ENCODE measurements around the gene GPN2.
A peak's percentile ranks its signal among the peaks of the same experiment; 100 is the strongest.

The GPN2 gene

DNA sequence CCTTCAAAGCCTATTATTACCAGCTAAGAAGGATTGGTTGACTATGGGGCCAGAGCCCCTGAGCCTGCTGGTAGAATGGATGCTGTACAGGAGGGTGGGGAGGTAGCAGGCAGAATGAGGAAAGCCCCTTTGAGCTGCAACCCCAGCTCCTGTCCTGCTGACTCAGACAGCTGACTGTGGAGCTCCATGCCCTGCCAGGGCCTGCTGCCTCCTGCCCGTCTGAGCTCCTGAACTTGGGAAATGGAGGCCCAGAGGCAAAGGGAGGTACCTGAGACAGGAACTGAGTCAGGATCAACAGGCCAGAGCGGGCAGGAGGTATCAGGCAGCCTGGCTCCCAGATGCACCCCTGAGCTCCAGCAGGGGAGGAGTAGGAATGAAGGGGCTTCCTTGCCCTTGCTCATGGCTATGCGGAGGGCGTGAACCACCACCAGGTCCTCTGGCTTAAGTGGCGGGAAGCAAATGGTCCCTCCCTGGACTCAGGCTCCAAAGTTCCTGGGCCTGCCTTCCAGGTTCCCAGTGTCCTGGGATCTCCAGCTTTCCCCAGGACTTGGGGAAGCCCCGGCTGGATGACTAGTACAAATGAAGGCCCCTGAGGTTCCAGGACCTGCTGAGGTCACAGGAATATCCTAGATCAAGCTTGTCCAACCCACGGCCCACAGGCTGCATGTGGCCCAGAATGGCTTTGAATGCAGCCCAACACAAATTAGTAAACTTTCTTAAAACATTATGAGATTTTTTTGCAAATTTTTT lies 31.0 kb downstream of the GPN2 start:
- TF ChIP-seq, protein P1, sequence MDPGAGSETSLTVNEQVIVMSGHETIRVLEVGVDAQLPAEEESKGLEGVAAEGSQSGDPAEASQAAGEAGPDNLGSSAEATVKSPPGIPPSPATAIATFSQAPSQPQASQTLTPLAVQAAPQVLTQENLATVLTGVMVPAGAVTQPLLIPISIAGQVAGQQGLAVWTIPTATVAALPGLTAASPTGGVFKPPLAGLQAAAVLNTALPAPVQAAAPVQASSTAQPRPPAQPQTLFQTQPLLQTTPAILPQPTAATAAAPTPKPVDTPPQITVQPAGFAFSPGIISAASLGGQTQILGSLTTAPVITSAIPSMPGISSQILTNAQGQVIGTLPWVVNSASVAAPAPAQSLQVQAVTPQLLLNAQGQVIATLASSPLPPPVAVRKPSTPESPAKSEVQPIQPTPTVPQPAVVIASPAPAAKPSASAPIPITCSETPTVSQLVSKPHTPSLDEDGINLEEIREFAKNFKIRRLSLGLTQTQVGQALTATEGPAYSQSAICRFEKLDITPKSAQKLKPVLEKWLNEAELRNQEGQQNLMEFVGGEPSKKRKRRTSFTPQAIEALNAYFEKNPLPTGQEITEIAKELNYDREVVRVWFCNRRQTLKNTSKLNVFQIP (CRISPR knock-in tag; IDR thresholded peaks at IDR 0.05; ENCODE audit: borderline replicate concordance, low read depth), result no peak
- TF ChIP-seq SNAI2 (CRISPR knock-in tag; IDR thresholded peaks at IDR 0.05) (no peak), ZC3H10 (CRISPR knock-in tag; IDR thresholded peaks at IDR 0.05) (no peak), ZFP3 (CRISPR knock-in tag; IDR thresholded peaks at IDR 0.05) (no peak), OSR1 (CRISPR knock-in tag; IDR thresholded peaks at IDR 0.05) (no peak), ARNTL (CRISPR knock-in tag; IDR thresholded peaks at IDR 0.05; ENCODE audit: borderline replicate concordance, low read depth) (no peak), ZNF8 (CRISPR knock-in tag; IDR thresholded peaks at IDR 0.05) (no peak)
- TF ChIP-seq, protein P2, sequence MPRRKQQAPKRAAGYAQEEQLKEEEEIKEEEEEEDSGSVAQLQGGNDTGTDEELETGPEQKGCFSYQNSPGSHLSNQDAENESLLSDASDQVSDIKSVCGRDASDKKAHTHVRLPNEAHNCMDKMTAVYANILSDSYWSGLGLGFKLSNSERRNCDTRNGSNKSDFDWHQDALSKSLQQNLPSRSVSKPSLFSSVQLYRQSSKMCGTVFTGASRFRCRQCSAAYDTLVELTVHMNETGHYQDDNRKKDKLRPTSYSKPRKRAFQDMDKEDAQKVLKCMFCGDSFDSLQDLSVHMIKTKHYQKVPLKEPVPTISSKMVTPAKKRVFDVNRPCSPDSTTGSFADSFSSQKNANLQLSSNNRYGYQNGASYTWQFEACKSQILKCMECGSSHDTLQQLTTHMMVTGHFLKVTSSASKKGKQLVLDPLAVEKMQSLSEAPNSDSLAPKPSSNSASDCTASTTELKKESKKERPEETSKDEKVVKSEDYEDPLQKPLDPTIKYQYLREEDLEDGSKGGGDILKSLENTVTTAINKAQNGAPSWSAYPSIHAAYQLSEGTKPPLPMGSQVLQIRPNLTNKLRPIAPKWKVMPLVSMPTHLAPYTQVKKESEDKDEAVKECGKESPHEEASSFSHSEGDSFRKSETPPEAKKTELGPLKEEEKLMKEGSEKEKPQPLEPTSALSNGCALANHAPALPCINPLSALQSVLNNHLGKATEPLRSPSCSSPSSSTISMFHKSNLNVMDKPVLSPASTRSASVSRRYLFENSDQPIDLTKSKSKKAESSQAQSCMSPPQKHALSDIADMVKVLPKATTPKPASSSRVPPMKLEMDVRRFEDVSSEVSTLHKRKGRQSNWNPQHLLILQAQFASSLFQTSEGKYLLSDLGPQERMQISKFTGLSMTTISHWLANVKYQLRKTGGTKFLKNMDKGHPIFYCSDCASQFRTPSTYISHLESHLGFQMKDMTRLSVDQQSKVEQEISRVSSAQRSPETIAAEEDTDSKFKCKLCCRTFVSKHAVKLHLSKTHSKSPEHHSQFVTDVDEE (CRISPR knock-in tag; IDR thresholded peaks at IDR 0.05), result no peak
- TF ChIP-seq, protein P3, sequence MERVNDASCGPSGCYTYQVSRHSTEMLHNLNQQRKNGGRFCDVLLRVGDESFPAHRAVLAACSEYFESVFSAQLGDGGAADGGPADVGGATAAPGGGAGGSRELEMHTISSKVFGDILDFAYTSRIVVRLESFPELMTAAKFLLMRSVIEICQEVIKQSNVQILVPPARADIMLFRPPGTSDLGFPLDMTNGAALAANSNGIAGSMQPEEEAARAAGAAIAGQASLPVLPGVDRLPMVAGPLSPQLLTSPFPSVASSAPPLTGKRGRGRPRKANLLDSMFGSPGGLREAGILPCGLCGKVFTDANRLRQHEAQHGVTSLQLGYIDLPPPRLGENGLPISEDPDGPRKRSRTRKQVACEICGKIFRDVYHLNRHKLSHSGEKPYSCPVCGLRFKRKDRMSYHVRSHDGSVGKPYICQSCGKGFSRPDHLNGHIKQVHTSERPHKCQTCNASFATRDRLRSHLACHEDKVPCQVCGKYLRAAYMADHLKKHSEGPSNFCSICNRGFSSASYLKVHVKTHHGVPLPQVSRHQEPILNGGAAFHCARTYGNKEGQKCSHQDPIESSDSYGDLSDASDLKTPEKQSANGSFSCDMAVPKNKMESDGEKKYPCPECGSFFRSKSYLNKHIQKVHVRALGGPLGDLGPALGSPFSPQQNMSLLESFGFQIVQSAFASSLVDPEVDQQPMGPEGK (CRISPR knock-in tag; IDR thresholded peaks at IDR 0.05; ENCODE audit: borderline replicate concordance), result no peak
- no peak for ATAC-seq

DNA sequence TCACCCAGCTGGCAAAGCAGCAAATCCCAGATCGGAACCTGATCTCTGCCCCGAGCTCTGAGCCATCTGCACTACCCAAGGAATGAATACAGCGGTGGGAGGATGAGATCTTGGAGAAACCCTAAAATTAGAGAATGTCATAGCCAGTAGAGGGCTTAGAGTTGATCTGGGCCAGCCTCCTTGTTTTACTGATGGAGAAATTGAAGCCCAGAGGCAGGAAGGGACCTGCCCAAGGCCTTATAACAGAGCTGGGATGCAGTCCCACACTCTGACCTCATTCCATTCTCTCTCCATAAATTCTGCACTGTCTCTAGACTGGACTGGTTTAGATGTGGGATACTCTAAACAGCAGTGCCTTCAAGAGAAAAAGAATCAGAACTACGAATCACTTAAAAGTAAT lies 31.9 kb downstream of the GPN2 start:
- ATAC-seq, result peak; percentile 24
- TF ChIP-seq ZC3H10 (CRISPR knock-in tag; IDR thresholded peaks at IDR 0.05), result no peak

DNA sequence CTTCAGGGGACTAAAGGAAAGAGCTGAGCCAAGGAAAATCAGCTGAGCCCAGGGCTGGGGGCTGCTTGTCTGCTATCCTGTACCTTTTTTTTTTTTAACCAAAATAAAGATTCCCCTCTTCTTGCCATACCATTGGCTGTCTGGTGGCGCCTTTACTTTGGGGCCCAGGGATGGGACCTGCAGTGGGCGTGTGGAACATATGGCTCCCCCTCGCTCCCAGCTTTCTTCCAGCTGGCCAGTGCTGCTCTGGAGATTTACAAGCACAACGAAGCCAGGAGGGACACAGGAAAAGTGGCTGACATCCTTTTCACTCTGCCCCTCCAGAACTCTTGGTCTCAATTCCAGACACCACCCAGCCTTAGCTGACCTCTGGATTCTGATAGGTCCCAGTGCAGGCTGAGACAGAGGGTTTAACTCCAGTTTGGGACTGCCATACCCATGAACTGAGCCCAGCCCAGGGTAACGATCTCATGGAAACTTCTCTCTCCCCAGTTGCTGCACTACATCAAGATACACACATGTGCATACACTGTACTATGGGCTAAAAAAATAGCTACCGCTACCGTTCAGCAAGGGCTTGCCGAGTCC lies 32.5 kb downstream of the GPN2 start:
- no peak for ATAC-seq
- TF ChIP-seq ZNF70 (CRISPR knock-in tag; IDR thresholded peaks at IDR 0.05), result no peak
- TF ChIP-seq BACH2 (CRISPR knock-in tag; IDR thresholded peaks at IDR 0.05; ENCODE audit: borderline replicate concordance), result no peak
- no peak for TF ChIP-seq ZFP30 (CRISPR knock-in tag; IDR thresholded peaks at IDR 0.05)
- TF ChIP-seq ARNTL (CRISPR knock-in tag; IDR thresholded peaks at IDR 0.05; ENCODE audit: borderline replicate concordance, low read depth), result no peak
- no peak for TF ChIP-seq SNAI2 (CRISPR knock-in tag; IDR thresholded peaks at IDR 0.05)
- no peak for TF ChIP-seq RARB (CRISPR knock-in tag; IDR thresholded peaks at IDR 0.05)

DNA sequence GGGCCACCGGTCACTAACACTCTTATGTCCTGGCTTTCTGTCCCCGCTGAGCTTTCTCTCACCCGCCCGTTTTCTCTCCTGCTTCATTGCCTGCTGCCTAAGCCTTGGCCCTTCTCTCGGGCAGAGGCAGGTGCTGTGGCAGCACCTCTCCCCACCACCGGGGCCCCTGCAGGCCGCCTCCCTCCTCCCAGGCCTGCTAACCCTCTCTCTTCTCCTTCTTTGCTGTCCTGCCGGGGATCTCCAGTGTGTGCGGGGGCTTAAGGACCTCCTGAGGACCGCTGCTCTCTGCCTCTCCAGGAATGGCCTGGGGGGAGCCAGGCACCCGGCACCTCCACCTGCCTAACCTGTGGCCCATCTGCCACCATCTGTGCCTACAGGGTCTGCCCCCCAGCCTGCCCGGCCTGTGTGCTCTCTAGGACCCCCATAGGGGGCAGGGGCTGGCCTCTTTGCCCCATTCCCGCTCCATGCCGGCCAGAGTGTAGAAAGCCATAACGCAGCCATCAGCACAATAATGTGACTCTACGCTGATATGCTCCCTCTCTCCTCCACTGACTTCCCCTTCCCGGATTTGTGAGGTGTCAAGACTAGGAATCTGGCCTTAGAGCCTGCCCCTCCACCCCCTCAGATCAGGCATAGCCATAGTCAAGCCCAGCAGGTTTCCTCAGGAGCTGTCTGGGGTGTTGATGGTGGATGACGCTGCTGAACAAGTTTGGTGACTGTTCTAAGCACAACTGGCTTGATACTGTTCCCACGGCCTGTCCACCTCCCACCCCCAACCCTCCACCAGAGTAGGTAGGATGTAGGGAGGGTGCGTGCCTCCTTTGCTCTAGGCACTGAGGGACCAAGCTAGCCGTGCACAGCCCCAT lies 33.2 kb downstream of the GPN2 start:
- ATAC-seq, result no peak
- no peak for TF ChIP-seq ZNF70 (CRISPR knock-in tag; IDR thresholded peaks at IDR 0.05)
- no peak for TF ChIP-seq ZNF8 (CRISPR knock-in tag; IDR thresholded peaks at IDR 0.05)
- TF ChIP-seq, protein P1 (CRISPR knock-in tag; IDR thresholded peaks at IDR 0.05; ENCODE audit: borderline replicate concordance, low read depth), result no peak
- TF ChIP-seq, protein P4, sequence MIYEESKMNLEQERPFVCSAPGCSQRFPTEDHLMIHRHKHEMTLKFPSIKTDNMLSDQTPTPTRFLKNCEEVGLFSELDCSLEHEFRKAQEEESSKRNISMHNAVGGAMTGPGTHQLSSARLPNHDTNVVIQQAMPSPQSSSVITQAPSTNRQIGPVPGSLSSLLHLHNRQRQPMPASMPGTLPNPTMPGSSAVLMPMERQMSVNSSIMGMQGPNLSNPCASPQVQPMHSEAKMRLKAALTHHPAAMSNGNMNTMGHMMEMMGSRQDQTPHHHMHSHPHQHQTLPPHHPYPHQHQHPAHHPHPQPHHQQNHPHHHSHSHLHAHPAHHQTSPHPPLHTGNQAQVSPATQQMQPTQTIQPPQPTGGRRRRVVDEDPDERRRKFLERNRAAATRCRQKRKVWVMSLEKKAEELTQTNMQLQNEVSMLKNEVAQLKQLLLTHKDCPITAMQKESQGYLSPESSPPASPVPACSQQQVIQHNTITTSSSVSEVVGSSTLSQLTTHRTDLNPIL (CRISPR knock-in tag; IDR thresholded peaks at IDR 0.05; ENCODE audit: low read depth), result no peak
- TF ChIP-seq TCF4 (CRISPR knock-in tag; IDR thresholded peaks at IDR 0.05; ENCODE audit: borderline replicate concordance), result no peak
- TF ChIP-seq ZFP30 (CRISPR knock-in tag; IDR thresholded peaks at IDR 0.05), result no peak
- TF ChIP-seq, protein P5, sequence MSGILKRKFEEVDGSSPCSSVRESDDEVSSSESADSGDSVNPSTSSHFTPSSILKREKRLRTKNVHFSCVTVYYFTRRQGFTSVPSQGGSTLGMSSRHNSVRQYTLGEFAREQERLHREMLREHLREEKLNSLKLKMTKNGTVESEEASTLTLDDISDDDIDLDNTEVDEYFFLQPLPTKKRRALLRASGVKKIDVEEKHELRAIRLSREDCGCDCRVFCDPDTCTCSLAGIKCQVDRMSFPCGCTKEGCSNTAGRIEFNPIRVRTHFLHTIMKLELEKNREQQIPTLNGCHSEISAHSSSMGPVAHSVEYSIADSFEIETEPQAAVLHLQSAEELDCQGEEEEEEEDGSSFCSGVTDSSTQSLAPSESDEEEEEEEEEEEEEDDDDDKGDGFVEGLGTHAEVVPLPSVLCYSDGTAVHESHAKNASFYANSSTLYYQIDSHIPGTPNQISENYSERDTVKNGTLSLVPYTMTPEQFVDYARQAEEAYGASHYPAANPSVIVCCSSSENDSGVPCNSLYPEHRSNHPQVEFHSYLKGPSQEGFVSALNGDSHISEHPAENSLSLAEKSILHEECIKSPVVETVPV (CRISPR knock-in tag; IDR thresholded peaks at IDR 0.05), result no peak
- TF ChIP-seq GLIS3 (CRISPR knock-in tag; IDR thresholded peaks at IDR 0.05), result no peak
- TF ChIP-seq ZFP3 (CRISPR knock-in tag; IDR thresholded peaks at IDR 0.05), result no peak
- no peak for TF ChIP-seq PPARA (CRISPR knock-in tag; IDR thresholded peaks at IDR 0.05; ENCODE audit: borderline replicate concordance)
- no peak for TF ChIP-seq BACH2 (CRISPR knock-in tag; IDR thresholded peaks at IDR 0.05; ENCODE audit: borderline replicate concordance)
- TF ChIP-seq ESRRG (CRISPR knock-in tag; IDR thresholded peaks at IDR 0.05), result no peak
- TF ChIP-seq SNAI2 (CRISPR knock-in tag; IDR thresholded peaks at IDR 0.05), result no peak
- no peak for TF ChIP-seq CSDC2 (CRISPR knock-in tag; IDR thresholded peaks at IDR 0.05)

Data from SK-N-SH treated with all-trans-retinoic acid at 6 μM for 48 hours (cell line).